MCF 10A (cell line): ENCODE results near the gene CLMN. TPM values are rescaled to one million over a fixed set of nuclear protein-coding genes. Genes with fewer than 3 reads are reported as not detected.
"Not testable (repeated sequence)": the region's sequence is repeated elsewhere in the genome, so short reads cannot be mapped to it uniquely, and the experiment has no call there.

Source experiments
- BruUV-seq: library from RNA; stranded (reverse); fragments of 400-500 nt; replicated peaks from 2 replicates; lab custom pipeline; 2021; lab: Mats Ljungman, UMichigan
- CTCF ChIA-PET: fragments of 300-600 bp; sonication (Branson Sonifier 250); formaldehyde crosslinking; extraction: SDS; loops from one replicate; lab custom pipeline; 2021; ENCODE audit warnings: antibody characterized with exemption, inconsistent platforms; lab: Yijun Ruan, JAX
- POLR2A ChIA-PET: fragments of 300-600, 350-650 bp; sonication (Branson Sonifier 250); formaldehyde crosslinking; extraction: SDS; loops from one replicate; lab custom pipeline; 2020; ENCODE audit warnings: antibody characterized with exemption, inconsistent platforms; lab: Yijun Ruan, JAX
- DNase-seq: peaks from one replicate; pipeline ENCODE4 v3.0.0-alpha.2; 2018; ENCODE audit not compliant: unreplicated experiment
- H3K27ac Mint-ChIP-seq: one replicate; pipeline ENCODE4 v1.8.0; 2022; ENCODE audit warnings: mild to moderate bottlenecking, low read depth, mixed read lengths; ENCODE audit not compliant: unreplicated experiment
- H3K27me3 Mint-ChIP-seq: one replicate; pipeline ENCODE4 v1.8.0; 2022; ENCODE audit warnings: mixed read lengths; ENCODE audit not compliant: insufficient read depth, unreplicated experiment
- H3K36me3 Mint-ChIP-seq: one replicate; pipeline ENCODE4 v1.8.0; 2022; ENCODE audit warnings: mild to moderate bottlenecking, moderate library complexity, mixed read lengths; ENCODE audit not compliant: insufficient read depth, unreplicated experiment
- H3K4me1 Mint-ChIP-seq: one replicate; pipeline ENCODE4 v1.8.0; 2022; ENCODE audit warnings: mixed read lengths; ENCODE audit not compliant: insufficient read depth, unreplicated experiment
- H3K4me3 Mint-ChIP-seq: one replicate; pipeline ENCODE4 v1.8.0; 2022; ENCODE audit warnings: mild to moderate bottlenecking, moderate library complexity, mixed read lengths; ENCODE audit not compliant: unreplicated experiment
- H3K9me3 Mint-ChIP-seq: one replicate; pipeline ENCODE4 v1.8.0; 2022; ENCODE audit warnings: mixed read lengths; ENCODE audit not compliant: unreplicated experiment
- intact Hi-C: fragments of 100-400 bp; cut with micrococcal nuclease; formaldehyde crosslinking; loops from 2 replicates; pipeline ENCODE4 v1.14.1; 2022
- total RNA-seq: library from RNA; stranded (reverse); gene quantifications from 2 replicates; pipeline ENCODE4 v1.2.3, GENCODE V29; 2022
- TF ChIP-seq, protein P1 (sequence below): fragments of 200-600 bp; IDR thresholded peaks from one replicate; pipeline ENCODE4 v1.8.0; 2022; ENCODE audit warnings: antibody characterized with exemption, mild to moderate bottlenecking; ENCODE audit not compliant: unreplicated experiment

The CLMN gene
- total RNA-seq, 1 experiment from 2014 or later, result 17.9 TPM

DNA sequence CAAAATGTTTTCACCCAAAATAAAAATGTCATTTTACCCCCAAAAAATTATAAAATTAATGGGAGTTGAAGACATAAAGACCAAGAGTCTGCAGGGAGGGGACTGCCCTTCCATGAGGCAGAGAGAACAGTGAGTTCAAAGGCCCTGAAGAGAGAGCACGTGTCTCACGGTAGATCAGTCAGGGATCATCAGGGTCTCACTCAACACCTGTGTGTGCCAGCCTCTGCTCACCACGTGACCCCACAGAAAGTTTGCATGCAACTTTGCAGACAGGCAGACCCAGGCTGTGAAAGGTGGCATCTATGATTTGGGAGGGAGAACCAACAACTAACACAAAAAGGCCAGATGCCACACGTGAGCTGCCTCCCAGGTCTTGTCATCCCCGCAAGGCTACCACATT, 33.1 kb downstream of the CLMN start:
- POLR2A ChIA-PET, result interaction anchor here (1.0 kb wide), 1 partner anchor 27 kb away, joined by 3 read pairs; no protein-coding TSS in a partner anchor
- DNase-seq, result no peak
- intact Hi-C loops, result no loop called here
- Mint-ChIP-seq H3K9me3 (no peaks in the 10 kb centered on the region), H3K27me3 (no peaks in the 10 kb centered on the region), H3K4me3 (no peak overlapping the region), H3K27ac (no peak overlapping the region), H3K36me3 (no peaks in the 10 kb centered on the region), H3K4me1 (peaks cover 12% of the 10 kb centered on the region)
- no TSS peak for BruUV-seq
- TF ChIP-seq, protein P1, sequence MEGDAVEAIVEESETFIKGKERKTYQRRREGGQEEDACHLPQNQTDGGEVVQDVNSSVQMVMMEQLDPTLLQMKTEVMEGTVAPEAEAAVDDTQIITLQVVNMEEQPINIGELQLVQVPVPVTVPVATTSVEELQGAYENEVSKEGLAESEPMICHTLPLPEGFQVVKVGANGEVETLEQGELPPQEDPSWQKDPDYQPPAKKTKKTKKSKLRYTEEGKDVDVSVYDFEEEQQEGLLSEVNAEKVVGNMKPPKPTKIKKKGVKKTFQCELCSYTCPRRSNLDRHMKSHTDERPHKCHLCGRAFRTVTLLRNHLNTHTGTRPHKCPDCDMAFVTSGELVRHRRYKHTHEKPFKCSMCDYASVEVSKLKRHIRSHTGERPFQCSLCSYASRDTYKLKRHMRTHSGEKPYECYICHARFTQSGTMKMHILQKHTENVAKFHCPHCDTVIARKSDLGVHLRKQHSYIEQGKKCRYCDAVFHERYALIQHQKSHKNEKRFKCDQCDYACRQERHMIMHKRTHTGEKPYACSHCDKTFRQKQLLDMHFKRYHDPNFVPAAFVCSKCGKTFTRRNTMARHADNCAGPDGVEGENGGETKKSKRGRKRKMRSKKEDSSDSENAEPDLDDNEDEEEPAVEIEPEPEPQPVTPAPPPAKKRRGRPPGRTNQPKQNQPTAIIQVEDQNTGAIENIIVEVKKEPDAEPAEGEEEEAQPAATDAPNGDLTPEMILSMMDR, result no peak
- CTCF ChIA-PET, result interaction anchor here (0.8 kb wide), 1 partner anchor 871 kb away, joined by 3 read pairs; no protein-coding TSS in a partner anchor

DNA sequence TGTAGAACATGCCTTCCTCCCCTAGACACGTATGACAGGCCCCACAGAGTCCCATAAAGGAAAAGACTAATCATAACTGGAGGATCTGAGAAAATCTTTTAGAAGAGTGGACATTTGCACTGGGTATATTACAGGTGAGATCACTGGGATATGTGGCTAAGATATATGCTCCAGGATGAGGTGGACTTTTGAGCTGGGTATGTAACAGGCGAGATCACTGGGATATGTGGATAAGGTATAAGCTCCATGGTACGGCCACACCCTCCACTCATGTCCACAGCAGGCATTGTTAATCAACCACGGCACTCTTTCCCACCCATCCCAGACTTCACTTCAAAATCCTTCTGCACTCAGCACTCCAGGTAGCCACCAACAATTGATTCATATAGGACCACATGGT, 34.1 kb downstream of the CLMN start:
- BruUV-seq, result no TSS peak
- no peaks in the 10 kb centered on the region for H3K27me3 Mint-ChIP-seq
- H3K27ac Mint-ChIP-seq, result no peak overlapping the region
- intact Hi-C loops, result no loop called here
- H3K36me3 Mint-ChIP-seq, result no peaks in the 10 kb centered on the region
- H3K4me3 Mint-ChIP-seq, result no peak overlapping the region
- TF ChIP-seq, protein P1, result no peak
- ChIA-PET CTCF (no interaction called here), POLR2A (no interaction called here)
- H3K4me1 Mint-ChIP-seq, result peaks cover under 1% of the 10 kb centered on the region
- H3K9me3 Mint-ChIP-seq, result no peaks in the 10 kb centered on the region
- no peak for DNase-seq

DNA sequence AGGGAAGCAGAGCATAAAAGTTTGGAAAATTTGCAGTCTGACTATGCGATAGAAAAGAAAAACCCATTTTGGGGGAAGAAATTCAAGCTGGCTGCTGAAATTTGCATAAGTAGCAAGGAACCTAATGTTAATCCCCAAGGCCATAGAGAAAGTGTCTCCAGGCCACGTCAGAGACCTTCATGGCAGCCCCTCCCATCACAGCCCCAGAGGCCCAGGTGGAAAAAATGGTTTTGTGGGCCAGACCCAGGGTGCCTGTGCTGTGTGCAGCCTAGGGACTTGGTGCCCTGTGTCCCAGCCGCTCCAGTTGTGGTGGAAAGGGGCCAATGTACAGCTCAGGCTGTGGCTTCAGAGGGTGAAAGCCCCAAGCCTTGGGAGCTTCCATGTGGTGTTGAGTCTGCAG, 35.9 kb downstream of the CLMN start:
- H3K27me3 Mint-ChIP-seq, H3K4me1 Mint-ChIP-seq, H3K27ac Mint-ChIP-seq, intact Hi-C loops, H3K9me3 Mint-ChIP-seq, DNase-seq, POLR2A ChIA-PET, H3K36me3 Mint-ChIP-seq, CTCF ChIA-PET, BruUV-seq, H3K4me3 Mint-ChIP-seq: not testable (repeated sequence)

DNA sequence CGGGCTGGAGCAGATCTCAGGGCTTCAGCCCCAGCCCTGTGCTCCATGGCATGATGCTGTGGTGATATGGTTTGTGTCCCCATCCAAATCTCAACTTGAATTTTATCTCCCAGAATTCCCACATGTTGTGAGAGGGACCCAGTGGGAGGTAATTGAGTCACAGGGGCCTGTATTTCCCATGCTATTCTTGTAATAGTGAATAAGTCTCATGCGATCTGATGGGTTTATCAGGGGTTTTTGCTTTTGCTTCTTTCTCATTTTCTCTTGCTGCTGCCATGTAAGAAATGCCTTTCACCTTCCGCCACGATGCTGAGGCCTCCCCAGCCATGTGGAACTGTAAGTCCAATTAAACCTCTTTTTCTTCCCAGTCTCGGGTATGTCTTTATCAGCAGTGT, 36.7 kb downstream of the CLMN start:
- POLR2A ChIA-PET, CTCF ChIA-PET, H3K9me3 Mint-ChIP-seq, H3K27ac Mint-ChIP-seq, intact Hi-C loops, H3K4me1 Mint-ChIP-seq, H3K36me3 Mint-ChIP-seq, BruUV-seq, H3K27me3 Mint-ChIP-seq, DNase-seq, H3K4me3 Mint-ChIP-seq: not testable (repeated sequence)

DNA sequence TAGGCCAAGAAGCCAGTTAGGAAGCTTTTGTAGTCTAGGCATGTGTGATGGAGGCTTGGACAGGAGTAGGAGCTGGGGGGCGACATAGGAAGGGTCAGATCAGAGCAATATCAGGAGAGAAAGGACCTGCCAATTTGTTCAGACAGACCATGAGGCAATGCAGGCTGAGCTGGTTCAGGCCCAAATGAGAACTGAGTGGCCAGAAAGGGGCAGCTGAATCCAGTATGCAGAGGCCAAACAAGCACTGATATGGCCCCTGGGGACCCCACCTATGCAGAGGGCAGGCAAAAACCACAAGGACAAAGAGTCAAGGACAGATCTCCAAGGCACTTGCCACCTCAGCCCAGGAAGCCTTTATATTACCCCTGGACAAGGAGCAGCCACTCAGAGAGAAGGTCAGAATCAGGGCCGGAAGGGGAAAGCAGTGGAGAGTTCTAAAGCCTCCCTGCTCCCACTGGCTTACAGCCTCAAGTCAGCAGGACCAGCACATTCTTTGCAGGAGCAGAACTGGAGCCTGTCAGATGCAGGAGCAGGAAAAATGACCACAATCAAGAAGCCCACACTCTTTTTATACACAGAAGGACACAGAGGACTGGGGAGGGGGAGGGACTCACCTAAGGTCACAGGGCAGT, 37.2 kb downstream of the CLMN start:
- Mint-ChIP-seq H3K36me3 (no peaks in the 10 kb centered on the region), H3K27ac (no peak overlapping the region), H3K27me3 (no peaks in the 10 kb centered on the region), H3K9me3 (no peaks in the 10 kb centered on the region), H3K4me1 (no peaks in the 10 kb centered on the region), H3K4me3 (no peak overlapping the region)
- POLR2A ChIA-PET, result no interaction called here
- DNase-seq, result no peak
- CTCF ChIA-PET, result no interaction called here
- BruUV-seq, result no TSS peak
- intact Hi-C loops, result no loop called here
- TF ChIP-seq, protein P1, result no peak
